HG02798 (cell line): ENCODE data around the gene CCL2.
"Not testable (repeated sequence)": the region's sequence is repeated elsewhere in the genome, so short reads cannot be mapped to it uniquely, and the experiment has no call there.

ENCODE experiments used
- ATAC-seq: cut with Tn5 transposase; IDR thresholded peaks from one replicate; pipeline ENCODE4 v1.9.1; 2021; ENCODE audit warnings: mild to moderate bottlenecking; ENCODE audit not compliant: unreplicated experiment, poor library complexity

CCL2 gene

DNA sequence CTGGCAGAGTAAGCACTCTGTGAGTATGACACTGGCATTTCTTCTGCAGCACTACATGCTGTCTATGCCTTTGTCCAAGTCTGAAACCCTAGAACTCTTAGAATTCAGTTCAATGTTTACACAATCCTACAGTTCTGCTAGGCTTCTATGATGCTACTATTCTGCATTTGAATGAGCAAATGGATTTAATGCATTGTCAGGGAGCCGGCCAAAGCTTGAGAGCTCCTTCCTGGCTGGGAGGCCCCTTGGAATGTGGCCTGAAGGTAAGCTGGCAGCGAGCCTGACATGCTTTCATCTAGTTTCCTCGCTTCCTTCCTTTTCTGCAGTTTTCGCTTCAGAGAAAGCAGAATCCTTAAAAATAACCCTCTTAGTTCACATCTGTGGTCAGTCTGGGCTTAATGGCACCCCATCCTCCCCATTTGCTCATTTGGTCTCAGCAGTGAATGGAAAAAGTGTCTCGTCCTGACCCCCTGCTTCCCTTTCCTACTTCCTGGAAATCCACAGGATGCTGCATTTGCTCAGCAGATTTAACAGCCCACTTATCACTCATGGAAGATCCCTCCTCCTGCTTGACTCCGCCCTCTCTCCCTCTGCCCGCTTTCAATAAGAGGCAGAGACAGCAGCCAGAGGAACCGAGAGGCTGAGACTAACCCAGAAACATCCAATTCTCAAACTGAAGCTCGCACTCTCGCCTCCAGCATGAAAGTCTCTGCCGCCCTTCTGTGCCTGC, at the start of gene CCL2:
TSS of gene CCL2 (plus strand) at position 635 of the 730 bp plus-strand sequence. CDS start at position 700, 65 bp downstream.
- ATAC-seq: no peak

DNA sequence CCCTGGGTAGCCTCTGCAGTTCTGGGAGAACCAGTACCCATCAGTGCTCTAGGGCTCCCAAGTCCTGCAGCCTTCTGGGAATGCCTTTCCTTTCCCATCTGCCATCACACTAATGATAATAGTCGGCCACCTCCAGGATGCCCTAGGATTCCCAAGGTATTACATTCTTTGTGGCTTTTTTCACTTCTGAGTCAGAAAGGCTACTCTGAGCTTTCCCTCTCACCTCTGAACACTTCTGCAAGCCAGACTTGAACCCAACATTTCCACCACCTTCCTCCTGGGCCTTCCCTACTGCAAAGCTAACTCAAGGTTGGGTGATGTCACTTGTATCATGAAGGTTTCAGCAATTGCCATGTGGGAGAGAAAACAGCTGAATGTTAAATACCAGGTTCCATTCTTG, 49.7 kb upstream of the CCL2 start:
- no peak for ATAC-seq

DNA sequence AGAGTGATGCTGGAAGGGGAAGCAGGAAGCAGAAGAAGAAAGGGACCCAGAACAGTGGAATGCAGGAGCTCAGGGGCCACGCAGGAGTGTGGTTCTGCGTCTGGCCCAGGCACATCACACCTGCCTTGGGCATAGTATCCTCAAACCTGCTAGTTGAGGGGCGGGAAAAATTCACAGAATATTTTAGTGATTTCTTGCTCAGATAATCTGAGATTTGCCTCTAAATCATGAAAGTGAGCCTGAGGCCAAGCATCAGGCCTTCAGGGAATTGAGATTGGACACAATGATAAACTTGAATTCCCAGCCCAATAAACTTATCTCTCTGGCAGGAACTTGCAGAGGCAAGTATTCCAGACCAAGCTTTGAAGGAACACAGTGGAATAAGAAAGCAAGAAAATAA, 48.5 kb upstream of the CCL2 start:
- no peak for ATAC-seq

DNA sequence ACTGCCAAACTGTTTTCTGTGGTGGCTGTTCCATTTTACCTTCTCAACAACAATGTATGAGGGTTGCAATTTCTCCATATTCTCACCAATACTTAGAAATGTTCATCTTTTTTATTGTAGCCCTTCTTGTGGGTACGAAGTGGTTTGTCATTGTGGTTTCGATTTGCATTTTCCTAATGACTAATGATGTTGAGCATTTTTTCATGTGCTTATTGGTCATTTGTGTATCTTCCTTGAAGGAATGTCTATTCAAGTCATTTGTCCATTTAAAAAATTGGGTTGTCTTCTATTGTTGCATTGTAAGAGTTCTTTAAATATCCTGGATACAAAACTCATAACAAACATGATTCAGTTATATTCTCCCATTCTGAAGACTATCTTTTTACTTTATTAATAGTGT, 47.5 kb upstream of the CCL2 start:
- ATAC-seq: no peak

DNA sequence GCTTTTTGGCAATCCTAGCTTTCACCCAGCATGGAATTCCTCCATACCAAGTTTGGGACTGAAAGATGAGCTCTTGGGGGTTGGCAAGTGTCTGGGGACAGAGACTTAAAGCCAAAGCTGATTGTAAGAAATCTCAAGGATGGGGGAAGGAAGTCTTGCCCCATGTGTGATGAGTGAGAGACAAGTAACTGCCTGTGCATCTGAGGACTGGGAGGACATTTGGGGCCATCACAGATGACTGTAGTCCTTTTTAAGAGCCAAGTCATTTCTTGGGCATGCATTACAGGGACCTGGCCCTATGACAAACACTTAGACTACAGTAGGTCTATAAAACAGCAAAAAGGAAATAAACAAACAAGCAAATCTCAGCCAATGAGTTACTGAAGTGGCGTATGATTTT, 36.3 kb upstream of the CCL2 start:
- ATAC-seq: no peak

DNA sequence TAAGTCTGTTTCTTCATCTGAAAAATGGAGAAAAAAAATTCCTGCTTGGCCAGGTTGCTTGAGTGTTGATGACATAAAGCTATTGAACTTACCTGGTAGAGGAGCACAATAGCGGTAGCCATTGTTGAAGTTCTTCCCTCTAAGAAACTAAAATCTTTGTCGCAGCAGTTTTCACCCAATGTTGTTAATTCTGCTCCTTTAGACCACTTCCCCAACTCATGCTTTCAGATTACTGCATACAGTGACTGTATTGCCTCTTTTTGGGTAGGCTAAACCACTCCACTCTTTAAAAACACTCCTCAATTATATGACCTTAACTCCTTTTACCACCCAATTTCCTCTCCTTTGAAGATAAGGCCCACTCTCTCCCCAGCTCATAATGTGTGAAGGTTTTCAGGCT, 35.7 kb upstream of the CCL2 start:
- ATAC-seq: no peak

DNA sequence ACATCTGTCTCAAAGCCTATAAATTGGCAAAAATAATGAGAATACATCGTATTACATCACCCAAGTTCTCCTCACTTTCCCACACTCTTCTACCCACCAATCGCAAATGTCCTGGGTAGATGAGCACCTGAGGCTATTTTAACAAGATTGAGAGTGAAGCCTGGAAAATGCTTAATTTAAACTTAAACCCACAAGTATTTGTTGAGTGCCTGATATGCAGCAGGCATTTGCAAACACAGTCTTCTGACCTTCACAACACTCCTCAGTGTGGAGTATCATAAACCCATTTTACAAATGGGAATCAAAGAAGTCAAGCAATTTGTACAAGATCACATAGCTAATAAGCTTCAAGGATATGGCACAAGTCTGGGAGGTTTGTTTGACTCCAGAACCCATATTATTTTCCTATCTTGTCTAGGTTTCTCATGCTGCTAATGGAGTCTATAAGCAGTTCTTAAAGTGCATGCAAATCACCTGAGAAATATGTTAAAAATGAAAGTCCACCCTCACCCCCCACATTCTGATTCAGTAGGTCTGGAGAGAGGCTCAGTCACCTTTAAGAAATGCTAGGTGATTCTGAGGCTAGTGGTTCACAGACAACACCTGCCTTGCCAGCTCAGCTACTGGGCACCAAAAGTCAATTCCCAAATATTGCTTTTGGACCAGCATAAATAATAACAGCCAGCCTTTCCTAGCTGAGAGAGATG, 34.9 kb upstream of the CCL2 start:
- no peak for ATAC-seq

DNA sequence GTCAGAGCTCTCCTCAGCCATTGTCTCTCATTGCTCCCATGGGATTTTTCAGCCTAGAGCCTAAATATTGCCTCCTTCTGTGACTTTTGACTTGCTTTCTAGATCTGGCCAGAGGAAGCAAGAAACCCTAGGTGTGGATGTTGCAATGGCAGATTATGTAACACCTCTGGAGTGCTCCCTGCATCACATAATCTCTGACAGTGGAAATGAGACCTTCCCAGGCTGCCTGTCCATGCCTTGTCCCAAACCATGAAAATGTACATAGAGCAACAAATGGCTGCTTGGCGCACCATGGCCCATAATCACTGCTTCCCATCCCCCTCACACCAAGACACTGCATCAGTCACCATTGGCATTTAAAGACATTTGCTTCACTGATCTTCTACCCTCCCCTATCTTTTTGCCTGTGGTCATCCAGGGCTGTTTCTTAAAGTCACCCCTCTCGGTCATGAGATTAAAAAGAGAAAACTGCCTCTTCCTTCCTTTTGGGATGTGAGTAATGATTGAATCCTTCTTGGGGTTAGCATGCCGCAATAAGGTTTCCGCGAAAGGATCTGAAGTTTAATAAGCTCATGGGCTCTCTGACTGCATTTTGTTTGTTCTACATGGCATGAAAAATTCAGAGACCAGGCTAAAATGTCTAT, 34.2 kb upstream of the CCL2 start:
- ATAC-seq: no peak

DNA sequence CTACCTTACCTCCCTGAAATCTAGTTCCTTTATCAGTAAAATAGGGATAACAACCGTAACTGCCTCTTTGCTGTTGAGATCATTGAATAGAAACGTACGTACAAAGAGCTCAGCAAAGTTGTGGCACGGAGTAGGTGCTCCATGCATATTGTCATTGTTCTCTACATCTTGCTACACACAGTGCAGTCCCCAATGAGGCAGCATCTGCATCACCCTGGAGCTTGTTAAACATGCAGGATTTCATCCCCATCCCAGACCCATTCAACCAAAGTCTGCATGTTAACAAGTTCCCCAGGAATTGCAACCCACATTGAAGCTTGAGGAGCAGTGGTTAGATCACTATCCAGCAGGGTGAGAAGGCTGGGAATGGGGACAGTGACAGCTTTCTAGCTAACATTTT, 33.7 kb upstream of the CCL2 start:
- no peak for ATAC-seq

DNA sequence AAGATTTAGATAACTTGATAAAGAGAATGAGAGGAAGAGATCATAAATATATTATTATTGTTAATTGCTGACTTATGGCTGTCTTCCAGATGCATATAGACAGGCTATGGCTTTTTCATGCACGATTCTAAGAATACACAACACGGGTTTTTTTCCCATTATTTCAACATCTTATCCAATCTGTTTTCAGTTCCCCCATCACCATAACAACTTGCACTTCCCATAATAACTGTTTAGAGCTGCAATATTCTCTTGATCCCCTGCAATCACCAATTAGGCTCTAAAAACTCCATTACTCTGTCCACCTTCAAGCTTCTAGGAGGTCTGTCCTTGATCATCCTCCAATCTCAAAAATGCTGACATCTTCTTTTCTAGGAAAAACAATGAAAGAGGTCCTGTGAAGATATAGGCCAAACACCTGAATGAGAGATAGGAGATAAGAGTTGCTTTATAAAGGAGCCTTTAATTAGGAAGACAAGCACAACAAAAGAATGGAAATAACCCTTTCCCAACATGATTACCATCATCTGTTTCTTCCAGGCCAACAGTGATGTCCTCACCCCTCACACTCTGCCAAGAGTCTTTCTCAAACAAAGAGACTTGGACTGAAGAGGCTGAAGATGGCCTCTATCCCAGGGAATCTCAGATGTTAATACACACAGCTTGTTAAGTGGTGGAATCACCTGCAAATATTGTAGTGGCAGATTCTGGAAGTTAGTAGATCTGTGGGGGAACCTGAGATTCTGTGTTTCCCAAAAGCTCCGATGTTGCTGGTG, 32.2 kb upstream of the CCL2 start:
- no peak for ATAC-seq

DNA sequence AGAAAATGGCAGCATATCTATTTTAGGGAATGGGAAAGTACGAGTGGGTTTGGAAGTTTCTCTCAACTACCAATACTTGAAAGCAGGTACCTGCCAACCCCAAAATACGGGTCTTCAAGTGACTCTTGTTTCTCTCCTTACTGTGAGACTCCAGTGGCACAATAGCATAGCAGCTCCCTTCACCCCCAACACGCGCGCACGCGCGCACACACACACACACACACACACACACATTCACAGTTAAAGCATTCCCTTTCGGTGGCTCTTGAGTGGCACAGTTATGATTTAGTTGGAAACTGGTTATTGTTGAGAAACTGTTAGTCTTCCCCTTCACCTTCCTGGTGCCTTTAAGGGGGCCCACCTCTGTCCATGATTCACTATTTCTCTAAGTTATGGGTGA, 30.0 kb upstream of the CCL2 start:
- ATAC-seq: no peak

DNA sequence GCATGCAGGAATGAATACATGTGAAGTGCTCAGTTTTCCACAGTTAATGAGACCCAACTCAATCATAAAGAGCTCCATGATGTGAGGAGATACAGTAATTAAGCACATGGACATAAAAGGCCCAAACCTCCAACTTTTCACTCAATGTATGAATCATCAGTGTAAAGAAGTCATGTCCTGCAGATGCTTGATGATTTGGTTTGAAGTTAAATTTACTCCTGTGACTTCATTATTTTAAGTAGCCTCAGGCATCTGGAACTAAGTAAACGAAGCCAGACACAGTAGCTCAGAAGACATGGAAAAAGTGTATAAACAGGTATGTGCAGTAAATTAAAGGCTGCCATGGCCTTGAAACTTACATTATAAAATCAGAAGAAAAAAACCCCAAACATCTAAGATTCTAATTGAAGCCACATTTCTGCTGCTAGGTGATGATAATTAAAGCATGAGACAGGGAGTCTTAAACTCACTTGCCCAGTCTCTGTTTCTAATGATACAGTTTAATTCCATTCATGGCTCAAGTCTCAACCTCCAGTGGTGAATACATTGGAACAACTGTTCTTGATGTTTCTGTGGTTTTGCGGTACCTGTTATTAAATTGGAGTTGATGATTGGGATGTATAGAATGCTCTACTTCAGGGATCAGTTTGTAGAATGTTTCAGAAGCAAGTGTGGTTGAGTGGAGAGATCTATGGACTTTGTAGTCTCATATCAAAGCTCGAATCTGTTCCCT, 28.9 kb upstream of the CCL2 start:
- ATAC-seq: no peak

DNA sequence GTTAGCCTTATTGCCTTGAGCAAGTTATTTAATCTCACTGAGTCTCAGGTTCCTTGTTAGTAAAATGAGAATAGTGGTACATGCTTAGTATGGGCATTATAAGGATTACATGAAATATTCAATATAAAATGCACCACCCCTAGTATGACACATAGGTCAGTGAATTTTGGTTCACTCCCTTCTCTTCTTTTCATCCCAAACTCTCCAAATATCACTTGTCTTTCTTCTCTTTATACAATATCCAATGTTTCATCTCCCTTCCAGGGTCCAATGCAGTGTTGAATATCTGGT, 28.4 kb upstream of the CCL2 start:
- ATAC-seq: no peak

DNA sequence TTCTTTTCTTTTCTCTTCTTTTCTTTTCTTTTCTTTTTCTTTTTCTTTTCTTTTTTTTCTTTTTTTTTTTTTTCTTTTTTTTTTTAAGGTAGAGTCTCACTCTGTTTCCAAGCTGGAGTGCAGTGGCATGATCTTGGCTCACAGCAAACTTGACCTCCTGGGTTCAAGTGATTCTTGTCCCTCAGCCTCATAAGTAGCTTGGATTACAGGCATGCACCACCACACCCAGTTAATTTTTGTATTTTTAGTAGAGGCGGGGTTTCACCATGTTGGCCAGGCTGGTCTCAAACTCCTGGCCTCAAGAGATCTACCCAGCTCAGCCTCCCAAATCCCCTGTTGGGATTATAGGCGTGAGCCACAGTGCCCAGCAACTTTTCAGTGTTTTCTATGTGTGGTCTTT, 27.8 kb upstream of the CCL2 start:
- not testable (repeated sequence) for ATAC-seq

DNA sequence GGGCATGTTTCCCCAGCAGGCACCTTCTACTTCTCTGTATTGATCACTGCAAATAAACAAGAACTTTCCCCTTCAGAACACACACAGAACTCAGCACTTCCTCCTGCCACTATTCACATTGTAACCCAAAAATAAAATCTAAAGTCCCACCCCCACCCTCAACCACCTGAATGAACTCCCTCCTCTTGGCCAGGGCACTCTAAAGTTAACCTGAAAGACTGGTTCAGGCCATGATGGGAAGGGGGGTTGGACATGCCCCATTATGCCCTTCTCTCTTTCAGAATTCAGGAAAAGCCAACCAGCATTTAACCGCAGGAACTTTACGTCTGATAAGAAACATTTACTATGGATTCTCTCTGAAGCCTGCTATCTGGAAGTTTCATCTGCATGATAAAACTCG, 27.4 kb upstream of the CCL2 start:
- no peak for ATAC-seq

DNA sequence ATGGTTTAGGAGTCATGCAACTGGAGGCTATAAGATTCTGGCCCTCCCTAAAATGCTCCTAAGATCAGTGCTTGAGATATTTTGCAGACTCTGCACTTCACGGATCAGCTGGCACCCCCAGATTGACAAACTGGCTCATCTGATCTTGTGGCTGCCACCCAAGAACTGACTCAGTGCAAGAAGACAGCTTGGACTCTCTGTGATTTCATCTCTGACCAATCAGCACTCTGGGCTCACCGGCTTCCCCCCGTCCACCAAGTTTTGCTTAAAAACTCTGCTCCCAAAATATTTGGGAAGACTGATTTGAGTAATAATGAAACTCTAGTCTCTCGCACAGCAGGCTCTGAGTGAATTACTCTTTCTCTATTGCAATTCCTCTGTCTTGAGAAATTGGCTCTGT, 26.3 kb upstream of the CCL2 start:
- no peak for ATAC-seq

DNA sequence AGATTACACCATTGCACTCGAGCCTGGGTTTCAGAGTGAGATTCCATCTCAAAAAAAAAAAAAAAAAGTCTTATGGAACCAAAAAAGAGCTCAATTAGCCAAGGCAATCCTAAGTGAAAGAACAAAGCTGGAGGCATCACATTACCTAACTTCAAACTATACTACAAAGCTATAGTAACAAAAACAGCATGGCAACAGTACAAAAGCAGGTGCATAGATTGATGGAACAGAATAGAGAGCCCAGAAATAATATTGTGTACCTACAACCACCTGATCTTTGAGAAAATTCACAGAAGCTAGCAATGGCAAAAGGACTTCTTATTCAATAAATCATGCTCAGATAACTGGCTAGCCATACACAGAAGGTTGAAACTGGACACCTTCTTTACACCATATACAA, 24.7 kb upstream of the CCL2 start:
- no peak for ATAC-seq

DNA sequence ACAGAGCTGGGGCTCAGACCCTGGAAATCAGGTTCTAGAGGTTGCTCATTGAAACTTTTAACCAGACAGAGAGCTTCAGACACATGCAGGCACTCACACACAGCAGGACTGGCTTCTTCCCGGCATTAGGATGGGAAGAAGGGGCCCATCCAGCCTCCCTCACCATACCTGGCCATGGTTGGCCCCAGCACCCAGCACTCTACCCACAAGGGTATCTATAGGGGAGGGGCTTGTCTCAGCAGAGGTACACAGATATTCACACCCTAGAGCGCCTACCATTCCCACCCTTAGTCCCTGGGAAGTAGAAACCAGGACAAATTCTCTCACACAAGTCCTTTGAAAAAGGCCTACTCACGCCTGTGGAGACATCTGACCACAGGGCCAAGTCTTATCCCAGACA, 20.5 kb upstream of the CCL2 start:
- no peak for ATAC-seq

DNA sequence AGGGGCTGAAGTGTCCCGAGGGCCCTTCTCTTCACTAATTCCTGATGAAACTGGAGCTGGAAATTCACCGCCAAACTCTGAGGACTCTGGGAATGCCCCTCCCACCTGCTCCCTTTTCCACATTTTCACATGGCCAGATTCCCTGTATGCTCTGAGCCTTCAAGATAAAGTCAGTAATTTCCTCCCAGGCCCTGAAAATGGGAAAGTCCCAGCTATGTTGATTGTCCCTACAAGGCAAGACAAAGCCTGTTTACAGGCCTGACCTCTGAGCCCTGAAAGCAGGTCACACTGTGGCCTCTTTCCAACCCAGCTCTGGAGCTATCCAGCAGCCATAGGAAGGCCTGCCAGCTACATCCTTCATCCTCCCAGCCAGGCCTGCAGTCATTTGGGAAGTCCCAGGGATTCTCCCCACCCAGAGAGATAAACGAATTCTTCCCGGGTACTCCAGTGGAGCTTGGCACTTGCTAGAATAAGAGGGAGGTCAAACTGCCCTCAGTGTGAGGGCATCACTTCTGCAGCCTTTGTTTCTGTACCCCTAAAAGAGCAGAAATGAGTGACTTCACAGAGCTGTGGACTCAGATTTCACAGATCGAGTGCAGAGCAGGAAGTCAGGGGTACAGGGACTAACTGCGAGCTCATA, 19.6 kb upstream of the CCL2 start:
- no peak for ATAC-seq

DNA sequence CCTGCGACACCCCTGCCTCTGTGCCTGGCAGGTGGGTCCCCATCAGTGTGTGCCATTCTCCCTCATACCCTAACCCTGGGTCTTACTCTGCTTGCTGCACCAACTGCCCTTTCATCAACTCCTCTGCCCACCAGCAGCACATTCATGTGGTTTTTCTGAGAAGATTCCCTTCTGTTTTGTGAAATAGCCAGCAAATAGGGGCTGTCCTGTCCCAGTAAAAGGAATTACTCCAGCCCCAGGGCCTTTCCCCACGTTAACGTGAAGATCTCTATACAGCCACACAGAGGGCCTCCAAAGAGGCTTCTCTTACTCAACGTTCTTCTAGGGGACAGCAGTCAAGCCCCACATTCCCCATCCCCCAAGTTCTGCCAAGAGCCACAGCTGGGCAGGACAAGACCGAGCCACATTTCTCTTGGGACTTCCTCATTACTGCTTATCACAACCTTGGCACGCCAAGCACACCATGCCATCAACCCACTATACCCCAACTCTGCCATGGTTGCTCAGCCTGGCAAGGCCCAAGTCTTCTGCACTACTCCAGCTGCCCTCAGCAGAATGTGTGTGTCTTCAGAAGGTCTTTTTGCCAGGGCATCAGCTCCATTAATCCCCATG, 18.7 kb upstream of the CCL2 start:
- no peak for ATAC-seq
